Measurements from ENCODE around the gene PIAS4.

DNA sequence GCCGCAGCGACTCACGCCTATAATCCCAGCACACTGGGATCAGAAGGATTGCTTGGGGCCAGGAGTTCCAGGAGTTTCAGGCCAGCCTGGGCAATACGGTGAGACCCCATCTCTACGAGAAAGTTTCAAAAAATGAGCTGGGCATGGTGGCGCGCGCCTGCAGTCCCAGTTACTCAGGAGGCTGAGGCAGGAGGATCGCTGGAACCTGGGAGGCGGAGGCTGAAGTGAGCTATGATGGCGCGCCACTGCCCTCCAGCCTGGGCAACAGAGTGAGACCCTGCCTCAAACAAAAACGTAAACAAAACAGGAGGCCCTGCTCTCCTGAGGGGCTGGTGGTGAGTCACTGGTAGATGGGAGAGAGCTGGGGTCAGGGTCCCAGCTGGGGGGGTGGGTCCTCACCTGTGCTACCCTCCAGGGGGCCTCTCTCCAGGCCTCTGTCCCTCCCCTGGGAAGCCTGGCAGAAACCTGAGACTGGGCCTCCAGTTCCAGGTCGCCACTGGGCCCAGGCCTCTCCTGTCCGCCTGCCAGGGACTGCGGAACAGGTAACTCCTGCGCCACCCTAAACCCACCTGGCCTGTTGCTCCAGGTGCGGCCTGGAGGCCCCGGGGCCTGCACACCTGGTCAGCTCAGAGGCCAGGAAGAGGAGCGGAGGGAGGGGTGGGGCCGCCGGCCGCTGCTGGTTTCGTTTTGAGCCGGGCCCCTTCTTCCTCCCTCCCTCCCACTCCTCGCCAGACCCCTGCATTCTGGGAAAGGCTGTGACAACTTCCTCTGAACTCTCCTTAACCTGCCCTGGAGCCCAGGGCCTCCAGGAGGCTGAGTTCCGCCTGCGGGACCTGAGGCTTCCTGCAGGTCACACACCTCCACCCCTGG, 76.4 kb downstream of the PIAS4 start:
- TF ChIP-seq, protein P1, sequence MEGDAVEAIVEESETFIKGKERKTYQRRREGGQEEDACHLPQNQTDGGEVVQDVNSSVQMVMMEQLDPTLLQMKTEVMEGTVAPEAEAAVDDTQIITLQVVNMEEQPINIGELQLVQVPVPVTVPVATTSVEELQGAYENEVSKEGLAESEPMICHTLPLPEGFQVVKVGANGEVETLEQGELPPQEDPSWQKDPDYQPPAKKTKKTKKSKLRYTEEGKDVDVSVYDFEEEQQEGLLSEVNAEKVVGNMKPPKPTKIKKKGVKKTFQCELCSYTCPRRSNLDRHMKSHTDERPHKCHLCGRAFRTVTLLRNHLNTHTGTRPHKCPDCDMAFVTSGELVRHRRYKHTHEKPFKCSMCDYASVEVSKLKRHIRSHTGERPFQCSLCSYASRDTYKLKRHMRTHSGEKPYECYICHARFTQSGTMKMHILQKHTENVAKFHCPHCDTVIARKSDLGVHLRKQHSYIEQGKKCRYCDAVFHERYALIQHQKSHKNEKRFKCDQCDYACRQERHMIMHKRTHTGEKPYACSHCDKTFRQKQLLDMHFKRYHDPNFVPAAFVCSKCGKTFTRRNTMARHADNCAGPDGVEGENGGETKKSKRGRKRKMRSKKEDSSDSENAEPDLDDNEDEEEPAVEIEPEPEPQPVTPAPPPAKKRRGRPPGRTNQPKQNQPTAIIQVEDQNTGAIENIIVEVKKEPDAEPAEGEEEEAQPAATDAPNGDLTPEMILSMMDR (IDR thresholded peaks at IDR 0.05; ENCODE audit: borderline replicate concordance, extremely low read depth, low read length, poor library complexity, severe bottlenecking): no peak
- TF ChIP-seq EZH2 (IDR thresholded peaks at IDR 0.05; ENCODE audit: borderline replicate concordance, low read depth, low read length, severe bottlenecking): no peak
